Measurements from ENCODE around the gene PRRT1.

DNA sequence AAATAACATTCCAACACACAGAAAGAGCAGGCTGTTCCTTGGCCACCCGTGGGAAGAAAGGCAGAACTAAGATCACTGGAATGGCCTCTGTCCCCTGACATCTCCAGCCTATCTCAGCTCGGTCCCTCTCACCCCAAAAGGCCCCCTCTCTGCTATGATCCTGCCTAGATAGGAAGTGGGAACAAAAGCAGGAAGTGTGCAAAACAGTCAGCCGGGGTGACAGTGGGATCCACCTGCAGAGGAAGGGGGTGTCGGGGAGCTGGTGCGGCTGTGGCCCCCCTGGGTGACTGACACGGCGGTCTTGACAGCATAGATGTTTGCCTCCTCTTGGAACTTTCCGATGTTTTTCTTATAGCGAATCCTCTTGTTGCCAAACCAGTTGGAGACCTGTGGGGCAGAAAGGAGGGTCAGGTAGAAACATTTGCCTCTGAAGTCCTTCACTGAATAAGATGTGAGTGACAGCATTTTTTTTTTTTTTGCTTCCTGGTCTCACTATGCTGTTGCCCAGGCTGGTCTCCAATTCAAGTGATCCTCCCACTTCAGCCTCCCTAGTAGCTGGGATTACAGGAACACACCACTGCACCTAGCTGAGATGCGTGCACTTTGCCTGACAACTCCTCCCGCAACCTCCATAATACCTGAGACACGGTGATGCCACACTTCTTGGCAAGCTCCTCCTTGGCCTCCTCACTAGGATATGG lies 35.4 kb upstream of the PRRT1 start:
- TF ChIP-seq, protein P1, sequence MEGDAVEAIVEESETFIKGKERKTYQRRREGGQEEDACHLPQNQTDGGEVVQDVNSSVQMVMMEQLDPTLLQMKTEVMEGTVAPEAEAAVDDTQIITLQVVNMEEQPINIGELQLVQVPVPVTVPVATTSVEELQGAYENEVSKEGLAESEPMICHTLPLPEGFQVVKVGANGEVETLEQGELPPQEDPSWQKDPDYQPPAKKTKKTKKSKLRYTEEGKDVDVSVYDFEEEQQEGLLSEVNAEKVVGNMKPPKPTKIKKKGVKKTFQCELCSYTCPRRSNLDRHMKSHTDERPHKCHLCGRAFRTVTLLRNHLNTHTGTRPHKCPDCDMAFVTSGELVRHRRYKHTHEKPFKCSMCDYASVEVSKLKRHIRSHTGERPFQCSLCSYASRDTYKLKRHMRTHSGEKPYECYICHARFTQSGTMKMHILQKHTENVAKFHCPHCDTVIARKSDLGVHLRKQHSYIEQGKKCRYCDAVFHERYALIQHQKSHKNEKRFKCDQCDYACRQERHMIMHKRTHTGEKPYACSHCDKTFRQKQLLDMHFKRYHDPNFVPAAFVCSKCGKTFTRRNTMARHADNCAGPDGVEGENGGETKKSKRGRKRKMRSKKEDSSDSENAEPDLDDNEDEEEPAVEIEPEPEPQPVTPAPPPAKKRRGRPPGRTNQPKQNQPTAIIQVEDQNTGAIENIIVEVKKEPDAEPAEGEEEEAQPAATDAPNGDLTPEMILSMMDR (IDR thresholded peaks at IDR 0.05): no peak
- TF ChIP-seq POLR2A (IDR thresholded peaks at IDR 0.05): no peak
